Heart left ventricle (tissue), 16 donors: ENCODE data around the gene IQUB. TPM values are rescaled to one million over a fixed set of nuclear protein-coding genes. Genes with fewer than 3 reads are reported as not detected.
"Not testable (repeated sequence)": the region's sequence is repeated elsewhere in the genome, so short reads cannot be mapped to it uniquely, and the experiment has no call there.

Source experiments
- ATAC-seq, 4 donors: fragments of 200-7000 bp; cut with Tn5 transposase; one replicate each; pipeline ENCODE4 v1.9.1; 2020 to 2022; ENCODE audit warnings: moderate library complexity in 4 of 4, mild to moderate bottlenecking in 3 of 4, moderate number of reproducible peaks in 1 of 4
- DNase-seq, 5 donors: peaks; one replicate each; pipeline ENCODE4 v3.0.0-alpha.2; 2020
- H3K27ac ChIP-seq, 12 donors: fragments of 200-600 bp; sonication (generic) in 4 of 12; one replicate each; pipeline versions ENCODE4 v1.5.0 to v1.8.0; 2016 to 2022; ENCODE audit warnings: mild to moderate bottlenecking in 2 of 12
- H3K27me3 ChIP-seq, 9 donors: fragments of 200-600 bp; sonication (generic) in 2 of 9; one replicate each; pipeline versions ENCODE4 v1.5.1 to v1.8.0; 2016 to 2022; ENCODE audit warnings: mild to moderate bottlenecking in 3 of 9
- H3K36me3 ChIP-seq, 9 donors: fragments of 200-600 bp; sonication (generic) in 2 of 9; one replicate each; pipeline versions ENCODE4 v1.5.0 to v1.8.0; 2018 to 2022; ENCODE audit warnings: mild to moderate bottlenecking in 2 of 9
- H3K4me1 ChIP-seq, 12 donors: fragments of 200-600 bp; sonication (generic) in 4 of 12; one replicate each; pipeline versions ENCODE4 v1.5.0 to v1.8.0; 2016 to 2022; ENCODE audit warnings: mild to moderate bottlenecking in 3 of 12
- H3K4me3 ChIP-seq, 12 donors: fragments of 200-600 bp; sonication (generic) in 4 of 12; one replicate each; pipeline versions ENCODE4 v1.5.0 to v1.8.0; 2017 to 2022; ENCODE audit warnings: mild to moderate bottlenecking in 9 of 12, moderate library complexity in 4 of 12
- H3K9me3 ChIP-seq, 12 donors: fragments of 200-600 bp; sonication (generic) in 4 of 12; one replicate each; pipeline versions ENCODE4 v1.5.0 to v1.8.0; 2016 to 2022; ENCODE audit warnings: mild to moderate bottlenecking in 1 of 12
- CTCF ChIP-seq, 12 donors: fragments of 200-600 bp; sonication (generic) in 4 of 12; IDR thresholded peaks; one replicate each; pipeline versions ENCODE4 v1.5.0 to v1.8.0; 2018 to 2022; ENCODE audit warnings: antibody characterized with exemption in 12 of 12, mild to moderate bottlenecking in 5 of 12
- POLR2A ChIP-seq, 2 donors: fragments of 450-650 bp; IDR thresholded peaks; one replicate each; pipeline ENCODE4 v1.6.1; 2017; ENCODE audit warnings: antibody characterized with exemption in 2 of 2, mild to moderate bottlenecking in 2 of 2, moderate library complexity in 2 of 2
- WGBS, 4 donors: extraction: QIAGEN DNeasy Blood & Tissue Kit in 2 of 4; methylation state at CpG; one replicate each; pipeline versions ENCODE4 v1.1.5 to v1.1.7; 2013 to 2018; 5-methylcytosine and 5-hydroxymethylcytosine counted together
- intact Hi-C, 10 donors: fragments of 100-400 bp; cut with DNase I; formaldehyde crosslinking; loops; one replicate each; pipeline versions ENCODE4 v1.11.1 to v1.14.2; 2022
- polyA plus RNA-seq, 2 donors: library from polyadenylated mRNA; stranded (reverse); fragments of 200-250 nt; gene quantifications; one replicate each; pipeline ENCODE4 v1.2.3, GENCODE V29; 2013
- total RNA-seq, 9 donors: library from RNA; depleted of rRNA in 2 of 9; stranded (reverse); fragments of >200 nt in 2 of 9; fragmentation: NEBNext Ultra II Directional in 3 of 9; extraction: Animal tissue kit (Norgen Biotek cat#: 25700) in 3 of 9; gene quantifications; one replicate each; pipeline versions ENCODE4 v1.1.0 to v1.2.4, GENCODE V29; 2016 to 2023
- donor health status: ischemic (EF 13 %, LVEDD 7.1; RV severe dilation, severe dysfunction).
- donor health status: healthy with polysubstance abuse.
- donor health status: DM: no; HTN: yes; CAD: no.
- donor health status: DM: no; HTN: no; CAD: no.
- donor health status: ischemic (EF 25% LVEDD 6.9; RV normal size, moderate dysfunction).
- donor health status: ischemic (EF 25% LVEDD 5.7; RV mildly dilated, moderate dysfunction).
- donor health status: healthy.
- donor health status: DM: yes; HTN: yes; CAD: no.
- donor health status: ischemic (EF 35%, LVEDD 5.7; RV mildly dilated, moderate dysfunction).
- donor health status: nonischemic (EF 11% LVEDD 7.7; RV severe dilation, severe dysfunction).
- donor health status: DM: yes; HTN: yes; CAD: no.
- donor health status: PGD.
- donor health status: ischemic (EF 29% LVEDD 5.4; RV normal size, mild dysfunction).
- donor health status: nonischemic (EF 23%, LVEDD 6.1; RV moderate dilation, normal function).

The IQUB gene
- total and polyA plus RNA-seq, 11 donors: 0.19 to 1.3 (median 0.55) TPM; not detected in 1

- intact Hi-C loops: no loop called here
- WGBS, 4 donors: 93 to 100% (median 95%) methylated on average over 1 of the region's 1 CpG
Observed at GRCh38 chr7:123485187-123485586, 49.2 kb downstream of the IQUB start.

GRCh38 chr7:123484199-123484598 is 50.2 kb downstream of the IQUB start:
- TF ChIP-seq POLR2A (IDR thresholded peaks at IDR 0.05) (no peak), CTCF (IDR thresholded peaks at IDR 0.05) (no peak)
- Histone ChIP-seq H3K27ac (no peak overlapping the region), H3K9me3 (no peaks in the 10 kb centered on the region), H3K27me3 (no peaks in the 10 kb centered on the region), H3K4me3 (no peak overlapping the region), H3K4me1 (no peaks in the 10 kb centered on the region), H3K36me3 (no peaks in the 10 kb centered on the region)
- DNase-seq (no peak), ATAC-seq (no peak)
- WGBS, 4 donors: 93 to 98% (median 95%) methylated on average over 2 of the region's 2 CpGs
- intact Hi-C loops: no loop called here

More at GRCh38 chr7:123485187-123485586, 49.2 kb downstream of the IQUB start:
- no peak for ATAC-seq
- Histone ChIP-seq H3K27ac (no peak overlapping the region), H3K27me3 (no peaks in the 10 kb centered on the region), H3K9me3 (peaks cover 0 to 7% (median 0%) of the 10 kb centered on the region in 12 donors), H3K4me3 (no peak overlapping the region), H3K4me1 (no peaks in the 10 kb centered on the region), H3K36me3 (no peaks in the 10 kb centered on the region)
- TF ChIP-seq CTCF (IDR thresholded peaks at IDR 0.05) (no peak), POLR2A (IDR thresholded peaks at IDR 0.05) (no peak)
- DNase-seq: no peak

GRCh38 chr7:123480107-123480506 is 54.3 kb downstream of the IQUB start:
- intact Hi-C loops: no loop called here
- DNase-seq (no peak), ATAC-seq (no peak)
- no peak overlapping the region for H3K4me3 ChIP-seq
- H3K27me3 ChIP-seq: no peaks in the 10 kb centered on the region
- H3K36me3 ChIP-seq: no peaks in the 10 kb centered on the region
- H3K9me3 ChIP-seq: peaks cover 0 to 7% (median 1%) of the 10 kb centered on the region in 12 donors
- H3K4me1 ChIP-seq: no peaks in the 10 kb centered on the region
- TF ChIP-seq POLR2A (IDR thresholded peaks at IDR 0.05) (no peak), CTCF (IDR thresholded peaks at IDR 0.05) (no peak)
- H3K27ac ChIP-seq: no peak overlapping the region
- WGBS, 4 donors: 81 to 89% (median 84%) methylated on average over 3 of the region's 3 CpGs

- 86 to 100% (median 96%) methylated on average over 1 of the region's 1 CpG for WGBS, 4 donors
- H3K27ac ChIP-seq, H3K9me3 ChIP-seq, H3K36me3 ChIP-seq, H3K4me3 ChIP-seq, ATAC-seq, intact Hi-C loops, H3K27me3 ChIP-seq, H3K4me1 ChIP-seq, DNase-seq: not testable (repeated sequence)
Observed at GRCh38 chr7:123478056-123478455, 56.3 kb downstream of the IQUB start.

- intact Hi-C loops: no loop called here
- no peak for ATAC-seq
- TF ChIP-seq CTCF (IDR thresholded peaks at IDR 0.05) (no peak), POLR2A (IDR thresholded peaks at IDR 0.05) (no peak)
- Histone ChIP-seq H3K27me3 (no peaks in the 10 kb centered on the region), H3K4me3 (no peak overlapping the region), H3K9me3 (peaks cover 0 to 7% (median under 1%) of the 10 kb centered on the region in 12 donors), H3K36me3 (no peaks in the 10 kb centered on the region), H3K4me1 (no peaks in the 10 kb centered on the region), H3K27ac (no peak overlapping the region)
- DNase-seq: no peak
- 54 to 70% (median 59%) methylated on average over 2 of the region's 2 CpGs for WGBS, 4 donors
Observed at GRCh38 chr7:123472750-123473445, 61.5 kb downstream of the IQUB start.
